GM18870 (cell line): ENCODE measurements around the gene RTCA.
"Not testable (repeated sequence)": the region's sequence is repeated elsewhere in the genome, so short reads cannot be mapped to it uniquely, and the experiment has no call there.

ENCODE experiments used
- ATAC-seq: cut with Tn5 transposase; IDR thresholded peaks from one replicate; pipeline ENCODE4 v1.9.1; 2021; ENCODE audit warnings: moderate library complexity; ENCODE audit not compliant: unreplicated experiment

RTCA gene

DNA sequence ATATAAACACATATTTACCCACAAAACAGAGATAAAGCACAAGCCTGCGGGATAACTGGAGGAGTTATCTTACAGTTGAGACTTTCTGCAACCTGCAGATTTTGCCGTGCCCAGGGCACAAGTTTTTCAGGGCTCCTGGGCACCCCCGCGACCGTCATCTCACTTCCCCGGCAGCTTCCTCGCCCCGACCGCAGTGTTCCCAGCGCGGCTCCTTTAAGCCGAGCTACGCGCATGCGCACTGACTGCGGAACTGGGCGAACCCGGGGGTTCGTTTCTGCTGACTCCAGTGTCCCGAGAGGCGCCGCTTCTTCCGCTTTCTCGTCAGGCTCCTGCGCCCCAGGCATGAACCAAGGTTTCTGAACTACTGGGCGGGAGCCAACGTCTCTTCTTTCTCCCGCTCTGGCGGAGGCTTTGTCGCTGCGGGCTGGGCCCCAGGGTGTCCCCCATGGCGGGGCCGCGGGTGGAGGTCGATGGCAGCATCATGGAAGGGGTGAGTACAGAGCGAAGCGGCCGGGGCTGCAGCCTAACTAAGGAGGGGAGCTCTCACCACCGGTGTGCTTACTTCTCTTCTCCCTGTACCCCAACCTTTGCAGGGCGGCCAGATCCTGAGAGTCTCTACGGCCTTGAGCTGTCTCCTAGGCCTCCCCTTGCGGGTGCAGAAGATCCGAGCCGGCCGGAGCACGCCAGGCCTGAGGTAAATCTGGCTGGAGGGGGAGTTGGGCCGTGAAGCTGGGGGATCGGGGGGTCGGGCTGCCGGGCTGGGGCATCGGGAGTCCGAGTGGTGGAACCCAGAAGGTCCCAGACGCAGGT, at the start of gene RTCA:
RTCA (plus strand) TSS at position 286 of the 810 bp plus-strand sequence; CDS start at position 446, 160 bp downstream.
- ATAC-seq = peak; percentile 94

- ATAC-seq = no peak
Measured at GRCh38 chr1:100217834-100218233, 48.2 kb upstream of the RTCA start.

- no peak for ATAC-seq
Measured at GRCh38 chr1:100219457-100219856, 46.6 kb upstream of the RTCA start.

- no peak for ATAC-seq
Measured at GRCh38 chr1:100219883-100220282, 46.1 kb upstream of the RTCA start.

DNA sequence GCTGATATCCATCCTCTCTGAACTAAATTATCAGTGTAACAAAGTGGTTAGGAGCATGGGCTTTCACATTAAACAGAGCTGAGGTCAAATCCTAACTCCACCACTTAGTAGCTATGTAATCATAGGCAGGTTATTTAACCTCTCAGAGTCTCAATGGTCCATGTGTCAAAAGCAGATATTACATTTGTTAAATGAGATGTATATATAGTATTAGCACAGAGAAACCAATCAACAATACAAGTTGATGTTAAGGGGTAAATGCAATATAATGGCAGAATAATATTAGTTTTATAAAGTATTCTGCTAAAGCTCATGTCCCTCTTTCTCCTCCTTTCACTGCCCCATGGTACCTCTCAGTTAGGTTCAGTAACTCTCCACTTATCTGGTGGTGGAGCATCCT, 43.6 kb upstream of the RTCA start:
- no peak for ATAC-seq

GRCh38 chr1:100229681-100230443, 36.2 kb upstream of the RTCA start:
- ATAC-seq = no peak

GRCh38 chr1:100230765-100231164, 35.3 kb upstream of the RTCA start:
- ATAC-seq = no peak

DNA sequence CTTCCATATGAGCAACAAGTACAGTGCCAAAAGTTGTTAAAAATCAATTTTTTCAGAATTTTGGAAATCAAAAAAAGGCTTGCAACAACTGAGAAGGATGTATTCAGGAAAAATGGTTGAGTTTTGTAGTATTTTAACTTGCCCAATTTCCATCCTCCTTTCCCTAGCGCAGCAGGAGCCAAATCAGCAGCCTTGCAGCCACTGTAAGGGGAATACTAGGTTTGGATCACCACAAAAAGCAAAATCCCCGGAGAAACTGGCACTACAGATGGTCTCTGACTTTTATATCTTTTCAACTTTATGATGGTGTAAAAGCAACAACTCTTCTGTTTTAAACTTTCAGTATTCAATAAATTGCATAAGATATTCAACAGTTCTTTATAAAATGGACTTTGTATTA, 34.3 kb upstream of the RTCA start:
- ATAC-seq = no peak

DNA sequence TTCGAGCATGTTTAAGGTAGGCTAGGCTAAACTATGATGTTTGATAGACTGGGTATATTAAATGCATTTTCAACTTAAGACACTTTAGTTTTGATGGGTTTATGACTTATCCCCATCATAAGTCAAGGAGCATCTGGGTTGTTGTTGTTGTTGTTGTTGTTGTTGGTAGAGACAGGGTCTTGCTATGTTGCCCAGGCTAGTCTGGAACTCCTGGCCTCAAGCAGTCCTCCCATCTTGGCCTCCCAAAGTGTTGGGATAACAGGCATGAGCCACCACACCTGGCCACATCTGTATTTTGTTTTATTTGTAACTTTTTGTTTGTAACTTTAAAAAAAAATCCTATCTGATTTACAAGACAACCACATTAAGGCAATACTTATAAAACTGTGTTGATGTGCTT, 33.9 kb upstream of the RTCA start:
- ATAC-seq = no peak

- ATAC-seq = not testable (repeated sequence)
Measured at GRCh38 chr1:100233566-100233965, 32.5 kb upstream of the RTCA start.

DNA sequence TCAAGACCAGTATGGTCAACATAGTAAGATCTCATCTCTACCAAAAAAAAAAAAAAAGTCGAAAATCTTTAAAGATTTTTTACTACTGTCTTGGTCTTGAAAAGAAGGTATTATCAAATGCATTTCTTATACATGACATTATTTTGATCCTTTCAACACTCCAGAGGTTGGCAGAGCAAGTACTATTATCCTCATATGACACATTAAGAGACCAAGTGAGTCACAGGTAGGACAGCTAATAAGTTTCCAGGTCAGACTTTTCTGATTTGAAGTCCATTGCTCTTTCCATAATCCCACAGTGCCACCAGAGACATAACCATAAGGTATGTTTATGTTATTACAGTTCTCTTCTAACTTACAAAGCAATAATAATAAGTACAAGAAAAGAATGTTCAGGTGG, 31.6 kb upstream of the RTCA start:
- no peak for ATAC-seq

DNA sequence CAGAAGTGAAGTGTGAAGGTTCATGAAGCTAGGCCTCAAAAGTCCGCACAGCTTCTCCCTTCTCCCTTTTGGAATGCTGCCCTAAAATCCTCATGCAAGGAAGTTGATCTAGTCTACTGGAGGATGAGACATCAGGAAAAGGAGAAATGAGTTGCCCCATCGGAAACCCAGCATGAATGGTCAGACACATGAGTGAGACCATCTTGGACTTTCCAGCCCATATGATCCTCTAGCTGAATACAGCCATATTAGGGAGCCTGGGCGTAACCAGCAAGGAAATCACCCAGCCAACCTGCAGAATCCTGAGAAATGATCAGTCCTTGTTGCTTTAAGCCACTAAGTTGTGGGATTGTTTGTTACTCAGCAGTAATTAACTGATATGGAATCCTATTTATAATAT, 28.9 kb upstream of the RTCA start:
- ATAC-seq = no peak

- ATAC-seq = no peak
Measured at GRCh38 chr1:100239961-100240360, 26.1 kb upstream of the RTCA start.

- ATAC-seq = no peak
Measured at GRCh38 chr1:100240631-100241030, 25.4 kb upstream of the RTCA start.

GRCh38 chr1:100246738-100247137, 19.3 kb upstream of the RTCA start:
- ATAC-seq = no peak

DNA sequence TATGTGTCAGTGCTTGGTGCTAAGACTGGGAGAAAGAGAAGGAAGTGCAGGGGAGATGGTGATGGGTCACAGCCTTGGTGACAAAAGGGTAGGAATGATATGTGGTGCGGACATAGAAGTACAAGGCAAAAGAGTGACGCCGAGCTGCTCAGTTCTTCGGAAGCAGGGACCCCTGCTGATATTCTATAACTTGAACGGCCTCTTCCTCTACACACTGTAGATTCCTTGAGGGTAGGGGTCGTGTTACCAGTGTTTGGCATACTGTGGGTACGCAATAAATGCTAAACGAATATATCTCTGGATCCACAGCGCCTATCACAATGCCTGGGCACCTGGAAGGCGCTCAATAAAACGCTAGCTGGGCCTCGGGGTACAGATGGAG, 16.9 kb upstream of the RTCA start:
- ATAC-seq = no peak

DNA sequence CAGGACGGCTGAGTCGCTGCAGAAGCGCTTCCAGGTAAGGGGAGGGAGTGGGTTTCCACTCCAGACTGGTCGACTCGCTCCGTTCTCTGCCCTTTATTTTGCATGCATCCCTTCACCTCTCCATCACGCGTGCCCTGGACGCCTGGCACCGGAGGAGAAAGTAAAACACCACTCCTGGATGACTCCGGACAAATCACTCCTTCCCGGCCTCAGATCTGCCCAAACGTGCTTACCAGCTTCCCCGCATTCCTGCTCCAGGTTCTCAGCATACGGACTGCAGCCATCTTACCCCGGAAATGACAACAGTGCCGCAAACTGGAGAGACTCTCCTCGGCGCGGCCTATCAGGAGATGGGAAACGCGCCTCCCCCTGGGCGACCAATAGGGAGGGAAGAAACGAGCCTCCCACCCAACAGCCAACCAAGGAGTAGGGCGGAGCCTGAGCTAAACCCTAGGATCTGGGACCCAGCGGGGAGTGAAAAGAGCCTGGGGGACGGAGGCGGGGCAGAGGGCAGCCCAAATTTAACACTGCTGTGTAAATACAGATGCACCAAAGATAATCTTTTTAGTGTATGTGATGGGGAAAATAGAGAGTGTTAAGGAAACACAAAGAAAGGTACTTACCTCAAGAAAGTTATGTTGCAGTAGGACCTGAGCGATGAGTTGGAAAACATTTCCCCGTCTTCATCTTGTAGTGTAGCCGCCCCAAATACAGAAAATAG, 16.3 kb upstream of the RTCA start, which contains the start of gene DBT:
DBT (minus strand) TSS at position 298 of the 721 bp plus-strand sequence; CDS start at position 284, 14 bp downstream.
- ATAC-seq = peak; percentile 100

DNA sequence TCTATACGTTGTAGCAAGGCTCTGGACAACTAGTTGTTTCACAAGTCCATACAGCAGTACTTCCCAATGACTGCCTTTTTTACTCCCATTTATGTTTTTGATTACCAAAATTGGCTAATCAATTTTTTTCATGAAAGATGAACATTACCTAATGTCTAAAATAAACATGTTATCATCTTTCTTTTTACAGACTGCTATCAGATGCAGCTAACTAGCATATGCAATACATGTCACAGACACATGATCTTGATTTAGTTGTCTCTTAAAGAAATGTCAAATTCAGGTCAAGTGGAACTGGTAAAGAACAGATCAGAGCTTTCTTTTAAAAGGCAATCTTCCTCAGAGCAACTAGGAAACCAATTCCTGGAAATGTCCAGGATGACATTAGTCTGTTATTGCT, 15.8 kb upstream of the RTCA start:
- no peak for ATAC-seq

GRCh38 chr1:100250807-100251206, 15.2 kb upstream of the RTCA start:
- ATAC-seq = no peak

DNA sequence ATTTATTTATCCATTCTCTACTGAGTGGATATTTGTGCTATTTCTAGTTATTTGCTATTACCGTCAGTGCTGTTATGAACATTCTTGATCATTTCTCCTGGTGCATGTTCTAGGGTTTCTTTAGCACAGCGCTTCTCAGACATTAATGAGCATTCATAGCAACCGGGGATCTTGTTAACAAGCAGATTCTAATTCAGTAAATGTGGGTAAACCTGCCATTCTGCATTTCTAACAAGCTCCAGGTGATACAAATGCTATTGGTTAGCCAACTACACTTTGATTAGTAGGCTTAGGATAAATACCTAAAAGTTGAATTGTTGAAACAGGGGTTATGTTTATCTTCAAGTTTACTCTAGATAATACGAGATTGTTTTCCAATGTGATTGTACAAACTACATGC, 13.1 kb upstream of the RTCA start:
- ATAC-seq = no peak

GRCh38 chr1:100253552-100253951, 12.5 kb upstream of the RTCA start:
- no peak for ATAC-seq
